Activated CD8-positive, alpha-beta memory T cell treated with anti-CD3 and anti-CD28 coated beads for 1 hour (primary cell): ENCODE results near the gene NKX2-1.

ENCODE experiments used
- DNase-seq, 2 donors: peaks; one replicate each; pipeline ENCODE4 v3.0.0-alpha.2; 2020; ENCODE audit warnings: low read depth in 1 of 2; ENCODE audit errors: extremely low read depth in 1 of 2

Gene NKX2-1

GRCh38 chr14:36518031-36518585, 1.9 kb downstream of the NKX2-1 start:
- DNase-seq: no peak

- no peak for DNase-seq
Measured at GRCh38 chr14:36517242-36518030, 2.6 kb downstream of the NKX2-1 start.

- no peak for DNase-seq
Measured at GRCh38 chr14:36516719-36517241, 3.3 kb downstream of the NKX2-1 start.

GRCh38 chr14:36515896-36516718, 3.9 kb downstream of the NKX2-1 start:
- no peak for DNase-seq

GRCh38 chr14:36515105-36515593, 4.9 kb downstream of the NKX2-1 start:
- no peak for DNase-seq

- DNase-seq: no peak
Measured at GRCh38 chr14:36514278-36515104, 5.5 kb downstream of the NKX2-1 start.

GRCh38 chr14:36513451-36514277, 6.4 kb downstream of the NKX2-1 start:
- no peak for DNase-seq

- no peak for DNase-seq
Measured at GRCh38 chr14:36513012-36513420, 7.0 kb downstream of the NKX2-1 start.

GRCh38 chr14:36512585-36513003, 7.4 kb downstream of the NKX2-1 start:
- DNase-seq: no peak

- DNase-seq: no peak
Measured at GRCh38 chr14:36511981-36512584, 7.9 kb downstream of the NKX2-1 start.

- no peak for DNase-seq
Measured at GRCh38 chr14:36510874-36511273, 9.2 kb downstream of the NKX2-1 start.

GRCh38 chr14:36510078-36510799, 9.8 kb downstream of the NKX2-1 start:
- DNase-seq: no peak

- no peak for DNase-seq
Measured at GRCh38 chr14:36509069-36509917, 10.7 kb downstream of the NKX2-1 start.

GRCh38 chr14:36508418-36509068, 11.5 kb downstream of the NKX2-1 start:
- DNase-seq: no peak

GRCh38 chr14:36507847-36508417, 12.1 kb downstream of the NKX2-1 start:
- no peak for DNase-seq

GRCh38 chr14:36506732-36507614, 13.1 kb downstream of the NKX2-1 start:
- DNase-seq: no peak
